ENCODE data around the gene ANGPTL7.

GRCh38 chr1:11143907-11144306 is 45.2 kb upstream of the ANGPTL7 start:
- TF ChIP-seq CTCF (IDR thresholded peaks at IDR 0.05; ENCODE audit: low read length): no peak
- TF ChIP-seq EZH2phosphoT487 (IDR thresholded peaks at IDR 0.05; ENCODE audit: low read length): no peak
